H1 (cell line): ENCODE data around the gene CCDC117. TPM values are rescaled to one million over a fixed set of nuclear protein-coding genes. Genes with fewer than 3 reads are reported as not detected.

Experiments used
- ASH2L ChIP-seq: fragments of 200-600, 300-600 bp; sonication (generic); IDR thresholded peaks from one replicate; pipeline ENCODE4 v1.7.1; 2017; ENCODE audit warnings: low read length
- ATF2 ChIP-seq: IDR thresholded peaks from 2 replicates; pipeline ENCODE4 v1.6.1; 2012; ENCODE audit warnings: low read length, inconsistent platforms
- CBX8 ChIP-seq: fragments of 300-800, 300-1000 bp; sonication (generic); IDR thresholded peaks from 2 replicates; pipeline ENCODE4 v1.7.1; 2016; ENCODE audit warnings: low read depth, low read length, borderline replicate concordance
- CEBPB ChIP-seq: IDR thresholded peaks from 2 replicates; pipeline ENCODE4 v1.6.1; 2012; ENCODE audit warnings: low read depth, low read length
- CHD7 ChIP-seq: fragments of 300-600 bp; sonication (generic); IDR thresholded peaks from 2 replicates; pipeline ENCODE4 v1.7.1; 2012; ENCODE audit warnings: low read length, moderate library complexity, mild to moderate bottlenecking, inconsistent platforms; ENCODE audit not compliant: insufficient replicate concordance
- CREB1 ChIP-seq: IDR thresholded peaks from 2 replicates; pipeline ENCODE4 v1.6.1; 2012; ENCODE audit warnings: inconsistent platforms
- POU5F1 ChIP-seq: IDR thresholded peaks from 2 replicates; pipeline ENCODE4 v1.6.1; 2011; ENCODE audit warnings: low read depth, mild to moderate bottlenecking, low read length, moderate library complexity
- polyA plus RNA-seq, 7 experiments: library from polyadenylated mRNA; depleted of rRNA in 3 of 7; stranded (reverse) in 5 of 7; unstranded in 2 of 7; fragments of >200 nt in 5 of 7; fragments of 200-250 nt in 2 of 7; gene quantifications; 1 replicate in 5 of 7; 2 replicates in 1 of 7; 4 replicates in 1 of 7; pipeline versions ENCODE4 v1.2.1 to v1.2.3, GENCODE V29; 2011 to 2013; ENCODE audit warnings: missing spikeins in 2 of 7, mixed read lengths in 2 of 7
- total RNA-seq: library from RNA; stranded (reverse); fragmentation: NEBNext Ultra II Directional; extraction: Animal tissue kit (Norgen Biotek cat#: 25700); gene quantifications from 2 replicates; pipeline ENCODE4 v1.2.1, GENCODE V29; 2021

CCDC117 gene
- total and polyA plus RNA-seq, 2 of the 8 experiments (the other 6 are each of a cell fraction or from before 2014, with no cell fraction given) = 9.1 to 43.1 TPM

GRCh38 chr22:28779833-28780232, 7.3 kb downstream of the CCDC117 start (continued):
- TF ChIP-seq CHD7 (no peak), ATF2 (no peak), POU5F1 (no peak), CEBPB (no peak), ASH2L (no peak), CREB1 (no peak), CBX8 (no peak)
